GM23338 (cell line): ENCODE data around the gene BMX.

Experiments used
- CREB1 ChIP-seq: fragments of 250-450 bp; sonication (Bioruptor Pico); IDR thresholded peaks from 2 replicates; pipeline ENCODE4 v1.5.0; 2020; ENCODE audit warnings: low read depth, mild to moderate bottlenecking, moderate library complexity
- CTCF ChIP-seq, 2 experiments: fragments of 200-600 bp in 1 of 2; sonication (generic) in 1 of 2; conservative IDR thresholded peaks; 2 replicates each; pipeline versions ENCODE4 v1.5.1 to v1.6.1; 2016 to 2017; ENCODE audit warnings: antibody characterized with exemption in 2 of 2, low read depth in 2 of 2, mild to moderate bottlenecking in 2 of 2, moderate library complexity in 1 of 2
- EZH2 ChIP-seq: fragments of 200-600 bp; sonication (generic); IDR thresholded peaks from one replicate; pipeline ENCODE4 v1.8.0; 2017; ENCODE audit warnings: antibody characterized with exemption, mild to moderate bottlenecking, low read depth; ENCODE audit not compliant: unreplicated experiment
- EZH2phosphoT487 ChIP-seq: fragments of 200-600 bp; sonication (generic); IDR thresholded peaks from one replicate; pipeline ENCODE4 v1.8.1; 2018; ENCODE audit warnings: antibody characterized with exemption; ENCODE audit not compliant: unreplicated experiment
- JUNB ChIP-seq: IDR thresholded peaks from one replicate; pipeline ENCODE4 v1.6.1; 2016; ENCODE audit warnings: antibody characterized with exemption; ENCODE audit not compliant: unreplicated experiment
- NANOG ChIP-seq: IDR thresholded peaks from 2 replicates; pipeline ENCODE4 v1.6.1; 2016; ENCODE audit warnings: antibody characterized with exemption, borderline replicate concordance
- POLR2AphosphoS5 ChIP-seq: IDR thresholded peaks from 2 replicates; pipeline ENCODE4 v1.6.1; 2016; ENCODE audit warnings: antibody characterized with exemption, low read depth
- REST ChIP-seq: IDR thresholded peaks from one replicate; pipeline ENCODE4 v1.6.1; 2018; ENCODE audit warnings: antibody characterized with exemption; ENCODE audit not compliant: unreplicated experiment
- ZNF114 ChIP-seq: fragments of 250-450 bp; sonication (Bioruptor Pico); IDR thresholded peaks from 2 replicates; pipeline ENCODE4 v1.5.0; 2020; ENCODE audit warnings: mild to moderate bottlenecking, moderate library complexity

- TF ChIP-seq CTCF (conservative IDR thresholded peaks at IDR 0.05; ENCODE audit: low read depth in 2 of 2): no peak
- TF ChIP-seq POLR2AphosphoS5: no peak
- TF ChIP-seq EZH2: no peak
- no peak for TF ChIP-seq CREB1 (CRISPR knock-in tag)
- no peak for TF ChIP-seq JUNB
- no peak for TF ChIP-seq NANOG
- TF ChIP-seq REST: no peak
- no peak for TF ChIP-seq EZH2phosphoT487
- TF ChIP-seq ZNF114 (CRISPR knock-in tag): no peak
These were observed 29.7 kb downstream of the BMX start for GRCh38 chrX:15530318-15530717.
